HG03139 (cell line): Measurements from ENCODE around the gene TENM4.

Source experiments
- ATAC-seq: cut with Tn5 transposase; IDR thresholded peaks from one replicate; pipeline ENCODE4 v1.9.1; 2021; ENCODE audit not compliant: unreplicated experiment

Gene TENM4

GRCh38 chr11:79449040-79449439 lies 8.2 kb upstream of the TENM4 start:
- ATAC-seq: no peak

GRCh38 chr11:79447038-79447786 lies 6.4 kb upstream of the TENM4 start:
- no peak for ATAC-seq

GRCh38 chr11:79444923-79445322 lies 4.1 kb upstream of the TENM4 start:
- no peak for ATAC-seq

GRCh38 chr11:79441461-79441875 lies 638 bp upstream of the TENM4 start:
- ATAC-seq: no peak

- ATAC-seq: no peak
These were observed 802 bp downstream of the TENM4 start for GRCh38 chr11:79439886-79440570.

- ATAC-seq: no peak
These were observed 1.4 kb downstream of the TENM4 start for GRCh38 chr11:79439410-79439885.

- ATAC-seq: no peak
These were observed 2.0 kb downstream of the TENM4 start for GRCh38 chr11:79438631-79439409.

GRCh38 chr11:79437981-79438630 lies 2.7 kb downstream of the TENM4 start:
- no peak for ATAC-seq

GRCh38 chr11:79437278-79437980 lies 3.4 kb downstream of the TENM4 start:
- no peak for ATAC-seq

- no peak for ATAC-seq
These were observed 3.9 kb downstream of the TENM4 start for GRCh38 chr11:79436919-79437277.

GRCh38 chr11:79434283-79434682 lies 6.5 kb downstream of the TENM4 start:
- ATAC-seq: no peak

GRCh38 chr11:79432138-79432537 lies 8.7 kb downstream of the TENM4 start:
- ATAC-seq: no peak

GRCh38 chr11:79431535-79431934 lies 9.3 kb downstream of the TENM4 start:
- ATAC-seq: no peak

GRCh38 chr11:79430280-79430679 lies 10.6 kb downstream of the TENM4 start:
- ATAC-seq: no peak

- no peak for ATAC-seq
These were observed 12.4 kb downstream of the TENM4 start for GRCh38 chr11:79428406-79428805.

- ATAC-seq: no peak
These were observed 13.1 kb downstream of the TENM4 start for GRCh38 chr11:79427611-79428327.

GRCh38 chr11:79427126-79427525 lies 13.7 kb downstream of the TENM4 start:
- no peak for ATAC-seq

GRCh38 chr11:79425463-79425862 lies 15.4 kb downstream of the TENM4 start:
- ATAC-seq: no peak

- no peak for ATAC-seq
These were observed 17.1 kb downstream of the TENM4 start for GRCh38 chr11:79423736-79424135.

- ATAC-seq: no peak
These were observed 18.0 kb downstream of the TENM4 start for GRCh38 chr11:79422866-79423265.
